Adrenal gland (tissue), 12 donors: ENCODE measurements around the gene POLR3B. TPM values are rescaled to one million over a fixed set of nuclear protein-coding genes. Genes with fewer than 3 reads are reported as not detected.

Experiments
- DNase-seq, 7 donors: peaks; one replicate each; pipeline ENCODE4 v3.0.0-alpha.2; 2019 to 2020
- H3K27ac ChIP-seq, 5 donors: fragments of 200-600 bp; sonication (generic) in 4 of 5; 1 replicate in 3 of 5; 2 replicates in 2 of 5; pipeline versions ENCODE4 v1.5.1 to v1.8.0; 2016 to 2020; ENCODE audit warnings: mild to moderate bottlenecking in 1 of 5
- H3K27me3 ChIP-seq: fragments of 200-600 bp; 2 replicates; pipeline ENCODE4 v1.8.0; 2021
- H3K36me3 ChIP-seq, 2 donors: fragments of 200-600 bp; replicated peaks in 1 of 2; 1 replicate in 1 of 2; 2 replicates in 1 of 2; pipeline versions ENCODE4 v1.5.1 to v1.8.0; 2018 to 2022
- H3K4me1 ChIP-seq, 2 donors: fragments of 200-600 bp; replicated peaks in 1 of 2; 1 replicate in 1 of 2; 2 replicates in 1 of 2; pipeline versions ENCODE4 v1.5.1 to v1.8.0; 2018 to 2021
- H3K4me3 ChIP-seq, 4 donors: fragments of 200-600 bp; sonication (generic) in 3 of 4; one replicate each; pipeline ENCODE4 v1.5.1; 2016 to 2018
- H3K9me3 ChIP-seq, 3 donors: fragments of 200-600 bp; sonication (generic) in 1 of 3; replicated peaks in 1 of 3; 1 replicate in 2 of 3; 2 replicates in 1 of 3; pipeline versions ENCODE4 v1.5.1 to v1.8.0; 2016 to 2021
- POLR2A ChIP-seq, 2 donors: fragments of 450-650 bp; IDR thresholded peaks; one replicate each; pipeline ENCODE4 v1.6.1; 2017; ENCODE audit warnings: antibody characterized with exemption in 2 of 2, mild to moderate bottlenecking in 2 of 2, moderate library complexity in 1 of 2
- WGBS, 4 donors: extraction: QIAGEN DNeasy Blood & Tissue Kit in 2 of 4; methylation state at CpG; one replicate each; pipeline versions ENCODE4 v1.1.5 to v1.1.7; 2013 to 2017; 5-methylcytosine and 5-hydroxymethylcytosine counted together
- intact Hi-C, 2 donors: fragments of 100-400 bp; cut with DNase I; formaldehyde crosslinking; loops; one replicate each; pipeline versions ENCODE4 v1.14.1 to v1.15.0; 2022 to 2023
- polyA plus RNA-seq, 3 donors: library from polyadenylated mRNA; stranded (reverse); fragments of 200-250 nt in 2 of 3; fragments of 350-450 nt in 1 of 3; fragmentation: Illumina TruSeq in 1 of 3; extraction: RNeasy Lipid Tissue Mini Kit (QIAGEN cat#74804) in 1 of 3; gene quantifications; one replicate each; pipeline ENCODE4 v1.2.3, GENCODE V29; 2013 to 2014
- total RNA-seq, 9 donors: library from RNA; depleted of rRNA in 4 of 9; stranded (reverse); fragments of >200 nt in 4 of 9; fragments of 120-200 nt in 1 of 9; fragmentation: NEBNext Ultra II Directional in 1 of 9; extraction: Animal tissue kit (Norgen Biotek cat#: 25700) in 1 of 9; gene quantifications; one replicate each; pipeline versions ENCODE4 v1.1.0 to v1.2.4, GENCODE V29; 2013 to 2023
- TF ChIP-seq, protein P1 (sequence below), 6 experiments: fragments of 450-650 bp in 4 of 6; fragments of 200-600 bp in 2 of 6; sonication (generic) in 1 of 6; IDR thresholded peaks; 1 replicate in 5 of 6; 2 replicates in 1 of 6; pipeline versions ENCODE4 v1.5.1 to v1.8.0; 2016 to 2021; ENCODE audit warnings: antibody characterized with exemption in 6 of 6, mild to moderate bottlenecking in 2 of 6, moderate library complexity in 1 of 6
- donor health status: healthy with polysubstance abuse.
- donor health status: Bipolar disorder and iron deficiency.
- donor health status: DM: yes; HTN: yes; CAD: no.
- donor health status: DM: no; HTN: no; CAD: no.
- donor health status: DM: no; HTN: no; CAD: no.
- donor health status: DM: yes; HTN: yes; CAD: no.

The POLR3B gene
- total and polyA plus RNA-seq, 12 donors = 2.6 to 33.8 (median 13.7) TPM

DNA sequence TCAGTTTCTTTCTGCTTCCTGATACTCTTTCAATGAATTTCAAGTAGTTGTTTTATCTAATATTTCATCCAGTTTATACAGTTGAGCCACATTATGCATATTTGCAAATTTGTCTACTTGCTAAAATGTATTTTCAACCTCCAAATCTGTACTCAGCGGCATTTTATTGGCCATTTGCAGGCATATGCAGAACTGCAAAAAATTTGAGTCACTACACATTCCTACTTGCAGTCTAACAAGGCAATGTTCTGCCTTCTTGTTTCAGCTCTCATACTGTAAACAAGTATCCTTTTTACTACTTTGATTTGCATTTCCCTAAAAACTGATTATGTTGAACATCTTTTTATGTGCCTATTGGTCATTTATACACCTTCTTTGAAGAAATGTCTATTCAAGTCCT lies 55.0 kb downstream of the POLR3B start:
- no peak overlapping the region for H3K4me3 ChIP-seq
- H3K27me3 ChIP-seq = no peaks in the 10 kb centered on the region
- DNase-seq = no peak
- H3K4me1 ChIP-seq = peaks cover 0 to under 1% of the 10 kb centered on the region in 2 donors
- 95 to 100% (median 96%) methylated on average over 1 of the region's 1 CpG for WGBS, 4 donors
- H3K9me3 ChIP-seq = no peaks in the 10 kb centered on the region
- H3K36me3 ChIP-seq = peaks cover 0 to 5% of the 10 kb centered on the region in 2 donors
- no peak overlapping the region for H3K27ac ChIP-seq
- intact Hi-C loops = no loop called here
- TF ChIP-seq, protein P1, sequence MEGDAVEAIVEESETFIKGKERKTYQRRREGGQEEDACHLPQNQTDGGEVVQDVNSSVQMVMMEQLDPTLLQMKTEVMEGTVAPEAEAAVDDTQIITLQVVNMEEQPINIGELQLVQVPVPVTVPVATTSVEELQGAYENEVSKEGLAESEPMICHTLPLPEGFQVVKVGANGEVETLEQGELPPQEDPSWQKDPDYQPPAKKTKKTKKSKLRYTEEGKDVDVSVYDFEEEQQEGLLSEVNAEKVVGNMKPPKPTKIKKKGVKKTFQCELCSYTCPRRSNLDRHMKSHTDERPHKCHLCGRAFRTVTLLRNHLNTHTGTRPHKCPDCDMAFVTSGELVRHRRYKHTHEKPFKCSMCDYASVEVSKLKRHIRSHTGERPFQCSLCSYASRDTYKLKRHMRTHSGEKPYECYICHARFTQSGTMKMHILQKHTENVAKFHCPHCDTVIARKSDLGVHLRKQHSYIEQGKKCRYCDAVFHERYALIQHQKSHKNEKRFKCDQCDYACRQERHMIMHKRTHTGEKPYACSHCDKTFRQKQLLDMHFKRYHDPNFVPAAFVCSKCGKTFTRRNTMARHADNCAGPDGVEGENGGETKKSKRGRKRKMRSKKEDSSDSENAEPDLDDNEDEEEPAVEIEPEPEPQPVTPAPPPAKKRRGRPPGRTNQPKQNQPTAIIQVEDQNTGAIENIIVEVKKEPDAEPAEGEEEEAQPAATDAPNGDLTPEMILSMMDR (IDR thresholded peaks at IDR 0.05) = no peak
- TF ChIP-seq POLR2A (IDR thresholded peaks at IDR 0.05) = no peak

GRCh38 chr12:106415134-106415533 lies 57.6 kb downstream of the POLR3B start:
- intact Hi-C loops = no loop called here
- H3K36me3 ChIP-seq = peaks cover 0 to 5% of the 10 kb centered on the region in 2 donors
- H3K4me1 ChIP-seq = peaks cover 14 to 20% of the 10 kb centered on the region in 2 donors
- TF ChIP-seq POLR2A (IDR thresholded peaks at IDR 0.05) = no peak
- TF ChIP-seq, protein P1 (IDR thresholded peaks at IDR 0.05) = no peak
- H3K27ac ChIP-seq = no peak overlapping the region
- DNase-seq = no peak
- H3K27me3 ChIP-seq = no peaks in the 10 kb centered on the region
- H3K9me3 ChIP-seq = no peaks in the 10 kb centered on the region
- H3K4me3 ChIP-seq = no peak overlapping the region

GRCh38 chr12:106416273-106416672 lies 58.7 kb downstream of the POLR3B start:
- intact Hi-C loops = no loop called here
- Histone ChIP-seq H3K27me3 (no peaks in the 10 kb centered on the region), H3K9me3 (no peaks in the 10 kb centered on the region), H3K4me1 (peaks cover 14 to 23% of the 10 kb centered on the region in 2 donors), H3K27ac (no peak overlapping the region), H3K4me3 (no peak overlapping the region), H3K36me3 (peaks cover 0 to 4% of the 10 kb centered on the region in 2 donors)
- peak in 1 of 7 donors; percentile 15 for DNase-seq
- TF ChIP-seq, protein P1 (IDR thresholded peaks at IDR 0.05) = no peak
- no peak for TF ChIP-seq POLR2A (IDR thresholded peaks at IDR 0.05)
- whole genome bisulfite sequencing, 4 donors = 77 to 94% (median 90%) methylated on average over 2 of the region's 2 CpGs

DNA sequence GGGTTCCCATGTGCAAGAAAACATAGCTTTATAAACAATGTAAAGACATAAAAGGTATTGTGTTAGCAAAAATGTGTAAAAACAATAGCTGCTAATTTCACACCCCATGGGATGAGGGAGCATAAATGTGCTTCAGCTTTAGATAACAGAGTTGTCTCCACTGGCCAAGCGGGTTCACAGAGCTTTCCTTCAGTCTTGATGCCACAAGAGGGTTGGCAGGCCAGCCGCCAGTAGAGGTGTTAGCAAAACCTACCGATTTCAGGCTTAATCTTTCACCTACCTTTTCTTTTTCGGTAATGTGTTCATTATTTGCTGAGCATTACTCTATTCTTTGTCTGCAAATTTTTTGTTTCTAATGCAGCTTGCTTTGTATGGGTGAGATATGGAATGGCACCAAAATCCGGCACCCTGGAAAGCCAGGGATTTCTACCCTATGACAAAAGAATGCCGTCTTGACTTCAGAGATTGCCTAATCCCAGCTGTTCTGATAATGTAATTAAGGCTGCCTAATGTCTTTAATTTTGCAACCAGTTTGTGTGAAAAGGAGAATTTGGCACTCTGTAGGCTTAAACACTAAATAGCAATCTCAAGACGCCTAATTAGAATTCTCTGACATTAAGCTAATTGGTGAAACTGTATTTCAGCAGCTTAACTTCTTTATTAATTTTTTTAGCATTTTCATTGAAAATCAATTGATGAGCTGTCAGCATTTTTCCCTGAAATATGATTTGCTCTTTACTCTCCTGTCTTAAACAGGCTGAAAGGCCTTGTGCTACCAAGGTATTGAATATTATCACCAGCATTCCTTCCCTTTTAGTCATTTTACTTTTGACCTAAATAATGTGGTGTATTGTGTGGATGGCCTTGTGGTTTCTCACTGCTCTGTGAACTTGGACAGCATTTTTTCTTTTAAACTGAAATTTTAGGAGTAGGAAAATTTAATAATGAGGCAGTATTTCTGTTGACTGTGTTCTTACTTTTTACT lies 60.7 kb downstream of the POLR3B start:
- H3K9me3 ChIP-seq = no peaks in the 10 kb centered on the region
- peaks cover 14 to 23% of the 10 kb centered on the region in 2 donors for H3K4me1 ChIP-seq
- TF ChIP-seq, protein P1 (IDR thresholded peaks at IDR 0.05) = no peak
- no peak for TF ChIP-seq POLR2A (IDR thresholded peaks at IDR 0.05)
- WGBS, 4 donors = 72 to 77% (median 74%) methylated on average over 7 of the region's 7 CpGs
- DNase-seq = peak in 4 of 7 donors; percentile 15 to 27 (median 21)
- no peaks in the 10 kb centered on the region for H3K36me3 ChIP-seq
- peak overlapping the region in 1 of 4 donors; percentile 7 for H3K4me3 ChIP-seq
- H3K27ac ChIP-seq = peak overlapping the region; percentile 59 to 71 (median 71)
- intact Hi-C loops = no loop called here
- no peaks in the 10 kb centered on the region for H3K27me3 ChIP-seq
